Measurements from ENCODE around the gene SCN4B. TPM values are rescaled to one million over a fixed set of nuclear protein-coding genes. Genes with fewer than 3 reads are reported as not detected.

The SCN4B gene
- total RNA-seq, 2 donors from 2014 or later: 0.33 to 1.6 TPM

- Histone ChIP-seq H3K4me3 (no peak overlapping the region), H3K36me3 (replicated peaks in 1 of 2; ENCODE audit: insufficient read depth in 1 of 2, low read depth in 2 of 2) (no peaks in the 10 kb centered on the region), H3K27ac (no peak overlapping the region), H3K27me3 (no peaks in the 10 kb centered on the region), H3K4me1 (no peaks in the 10 kb centered on the region), H3K9me3 (no peaks in the 10 kb centered on the region)
- intact Hi-C loops (cut with DNase I): no loop called here
- TF ChIP-seq POLR2A (IDR thresholded peaks at IDR 0.05) (no peak), CTCF (IDR thresholded peaks at IDR 0.05) (no peak)
- DNase-seq (no peak), ATAC-seq (no peak)
- 76 to 77% methylated on average over 11 of the region's 11 CpGs for WGBS, 2 donors
Measured at GRCh38 chr11:118112711-118113430, 39.8 kb downstream of the SCN4B start.

GRCh38 chr11:118111744-118112035 lies 40.9 kb downstream of the SCN4B start:
- H3K27ac ChIP-seq: no peak overlapping the region
- ATAC-seq (no peak), DNase-seq (no peak)
- H3K4me3 ChIP-seq: no peak overlapping the region
- H3K27me3 ChIP-seq: no peaks in the 10 kb centered on the region
- intact Hi-C loops (cut with DNase I): no loop called here
- H3K9me3 ChIP-seq: no peaks in the 10 kb centered on the region
- 73 to 93% methylated on average over 3 to 6 of the region's 6 CpGs for WGBS, 2 donors
- TF ChIP-seq CTCF (IDR thresholded peaks at IDR 0.05): no peak
- no peak for TF ChIP-seq POLR2A (IDR thresholded peaks at IDR 0.05)
- H3K36me3 ChIP-seq (replicated peaks in 1 of 2; ENCODE audit: insufficient read depth in 1 of 2, low read depth in 2 of 2): no peaks in the 10 kb centered on the region
- H3K4me1 ChIP-seq: no peaks in the 10 kb centered on the region

GRCh38 chr11:118111019-118111743 lies 41.4 kb downstream of the SCN4B start:
- TF ChIP-seq POLR2A (IDR thresholded peaks at IDR 0.05) (no peak), CTCF (IDR thresholded peaks at IDR 0.05) (no peak)
- intact Hi-C loops (cut with DNase I): no loop called here
- no peaks in the 10 kb centered on the region for H3K36me3 ChIP-seq (replicated peaks in 1 of 2; ENCODE audit: insufficient read depth in 1 of 2, low read depth in 2 of 2)

GRCh38 chr11:118109231-118109630 lies 43.4 kb downstream of the SCN4B start:
- Histone ChIP-seq H3K27ac (no peak overlapping the region), H3K4me3 (no peak overlapping the region), H3K36me3 (replicated peaks in 1 of 2; ENCODE audit: insufficient read depth in 1 of 2, low read depth in 2 of 2) (no peaks in the 10 kb centered on the region), H3K9me3 (no peaks in the 10 kb centered on the region), H3K27me3 (no peaks in the 10 kb centered on the region), H3K4me1 (no peaks in the 10 kb centered on the region)
- WGBS, 2 donors: 59 to 75% methylated on average over 2 of the region's 2 CpGs
- DNase-seq: no peak
- TF ChIP-seq CTCF (IDR thresholded peaks at IDR 0.05) (no peak), POLR2A (IDR thresholded peaks at IDR 0.05) (no peak)
- intact Hi-C loops (cut with DNase I): no loop called here
- no peak for ATAC-seq

More at GRCh38 chr11:118111019-118111743, 41.4 kb downstream of the SCN4B start:
- H3K4me3 ChIP-seq: no peak overlapping the region
- no peaks in the 10 kb centered on the region for H3K27me3 ChIP-seq
- H3K9me3 ChIP-seq: no peaks in the 10 kb centered on the region
- 47 to 52% methylated on average over 8 of the region's 8 CpGs for WGBS, 2 donors
- DNase-seq (no peak), ATAC-seq (no peak)
- no peak overlapping the region for H3K27ac ChIP-seq
- no peaks in the 10 kb centered on the region for H3K4me1 ChIP-seq
